Neural progenitor cell (in vitro differentiated cells): ENCODE measurements around the gene CFAP20. TPM values are rescaled to one million over a fixed set of nuclear protein-coding genes. Genes with fewer than 3 reads are reported as not detected.

Experiments
- DNase-seq: peaks from one replicate; pipeline ENCODE4 v3.0.0-alpha.2; 2016; ENCODE audit warnings: low spot score
- H2AFZ ChIP-seq: fragments of 200-600 bp; sonication (generic); replicated peaks from 2 replicates; pipeline ENCODE4 v1.6.1; 2016; ENCODE audit warnings: antibody characterized with exemption
- H3F3A ChIP-seq: fragments of 200-600 bp; sonication (generic); 2 replicates; pipeline ENCODE4 v1.6.1; 2016; ENCODE audit warnings: antibody characterized with exemption, low read depth
- H3K27ac ChIP-seq: fragments of 200-600 bp; sonication (generic); 2 replicates; pipeline ENCODE4 v1.5.1; 2016; ENCODE audit warnings: mild to moderate bottlenecking
- H3K27me3 ChIP-seq: fragments of 200-600 bp; sonication (generic); 2 replicates; pipeline ENCODE4 v1.6.1; 2016; ENCODE audit warnings: mild to moderate bottlenecking, moderate library complexity
- H3K36me3 ChIP-seq: fragments of 200-600 bp; sonication (generic); 2 replicates; pipeline ENCODE4 v1.5.1; 2016
- H3K4me1 ChIP-seq: fragments of 200-600 bp; sonication (generic); 2 replicates; pipeline ENCODE4 v1.6.1; 2016; ENCODE audit warnings: mixed run types
- H3K4me2 ChIP-seq: fragments of 200-600 bp; sonication (generic); 2 replicates; pipeline ENCODE4 v1.6.1; 2016
- H3K4me3 ChIP-seq: fragments of 200-600 bp; sonication (generic); 2 replicates; pipeline ENCODE4 v1.5.1; 2016
- H3K79me2 ChIP-seq: fragments of 200-600 bp; sonication (generic); 2 replicates; pipeline ENCODE4 v1.6.1; 2016; ENCODE audit warnings: low read depth
- H3K9ac ChIP-seq: fragments of 200-600 bp; sonication (generic); 2 replicates; pipeline ENCODE4 v1.6.1; 2016
- H3K9me3 ChIP-seq: fragments of 200-600 bp; sonication (generic); 2 replicates; pipeline ENCODE4 v1.5.1; 2016; ENCODE audit warnings: low read depth
- H4K20me1 ChIP-seq: fragments of 200-600 bp; sonication (generic); 2 replicates; pipeline ENCODE4 v1.6.1; 2016; ENCODE audit warnings: low read depth
- H3K27ac Mint-ChIP-seq: 3 replicates; pipeline ENCODE4 v1.8.0; 2021; ENCODE audit warnings: mixed read lengths
- H3K27me3 Mint-ChIP-seq: 2 replicates; pipeline ENCODE4 v1.8.0; 2022; ENCODE audit warnings: low read depth, mild to moderate bottlenecking, inconsistent platforms, moderate library complexity, mixed read lengths; ENCODE audit not compliant: insufficient read depth
- H3K36me3 Mint-ChIP-seq: 3 replicates; pipeline ENCODE4 v1.8.0; 2021; ENCODE audit warnings: mixed read lengths
- H3K4me1 Mint-ChIP-seq: 3 replicates; pipeline ENCODE4 v1.8.0; 2021; ENCODE audit warnings: mixed read lengths
- H3K4me3 Mint-ChIP-seq: 3 replicates; pipeline ENCODE4 v1.8.0; 2021; ENCODE audit warnings: mild to moderate bottlenecking, moderate library complexity, mixed read lengths
- H3K9me3 Mint-ChIP-seq: 3 replicates; pipeline ENCODE4 v1.8.0; 2020; ENCODE audit warnings: mixed read lengths
- EZH2 ChIP-seq: fragments of 200-600 bp; sonication (generic); IDR thresholded peaks from 2 replicates; pipeline ENCODE4 v1.6.1; 2017; ENCODE audit warnings: antibody characterized with exemption, mild to moderate bottlenecking, moderate library complexity
- EZH2phosphoT487 ChIP-seq: fragments of 200-600 bp; sonication (generic); IDR thresholded peaks from 2 replicates; pipeline ENCODE4 v1.6.1; 2017; ENCODE audit warnings: antibody characterized with exemption
- total RNA-seq: library from RNA; depleted of rRNA; stranded (reverse); fragments of >200 nt; gene quantifications from 2 replicates; pipeline ENCODE4 v1.2.3, GENCODE V29; 2015; ENCODE audit warnings: low replicate concordance
- TF ChIP-seq, protein P1 (sequence below): fragments of 200-600 bp; sonication (generic); IDR thresholded peaks from 2 replicates; pipeline ENCODE4 v1.5.1; 2017; ENCODE audit warnings: antibody characterized with exemption, mild to moderate bottlenecking

The CFAP20 gene
- total RNA-seq, 1 donor from 2014 or later: 93.8 TPM

DNA sequence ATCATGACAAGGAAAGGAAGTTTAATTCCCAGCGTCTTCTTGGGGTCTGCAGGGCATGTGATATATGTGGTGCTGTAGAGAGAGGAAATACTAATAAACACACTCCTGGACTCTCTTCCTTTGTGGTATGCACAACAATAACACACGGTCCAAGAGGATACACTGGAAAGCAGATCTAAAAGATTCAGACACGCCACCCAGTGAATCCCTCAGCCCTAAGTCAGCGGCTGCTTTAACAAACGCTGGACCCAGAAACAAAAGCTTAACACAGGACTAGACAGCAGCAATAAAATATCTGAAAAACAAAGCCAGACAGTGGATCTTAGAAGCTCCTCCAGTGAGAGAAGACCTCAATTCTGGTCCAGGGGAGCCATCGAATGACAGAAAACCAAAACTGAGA, 13.1 kb downstream of the CFAP20 start:
- H3K27ac ChIP-seq: no peak overlapping the region
- peaks cover 15% of the 10 kb centered on the region for H3K4me1 ChIP-seq
- Mint-ChIP-seq H3K27me3 (peaks cover 3% of the 10 kb centered on the region), H3K27ac (no peak overlapping the region), H3K4me3 (no peak overlapping the region), H3K9me3 (no peaks in the 10 kb centered on the region), H3K4me1 (peaks cover 21% of the 10 kb centered on the region), H3K36me3 (peaks cover 34% of the 10 kb centered on the region)
- no peak overlapping the region for H3K9ac ChIP-seq
- H3K79me2 ChIP-seq: peaks cover 50% of the 10 kb centered on the region
- H3F3A ChIP-seq: peaks cover 12% of the 10 kb centered on the region
- H2AFZ ChIP-seq: no peak overlapping the region
- no peak overlapping the region for H3K4me3 ChIP-seq
- TF ChIP-seq, protein P1, sequence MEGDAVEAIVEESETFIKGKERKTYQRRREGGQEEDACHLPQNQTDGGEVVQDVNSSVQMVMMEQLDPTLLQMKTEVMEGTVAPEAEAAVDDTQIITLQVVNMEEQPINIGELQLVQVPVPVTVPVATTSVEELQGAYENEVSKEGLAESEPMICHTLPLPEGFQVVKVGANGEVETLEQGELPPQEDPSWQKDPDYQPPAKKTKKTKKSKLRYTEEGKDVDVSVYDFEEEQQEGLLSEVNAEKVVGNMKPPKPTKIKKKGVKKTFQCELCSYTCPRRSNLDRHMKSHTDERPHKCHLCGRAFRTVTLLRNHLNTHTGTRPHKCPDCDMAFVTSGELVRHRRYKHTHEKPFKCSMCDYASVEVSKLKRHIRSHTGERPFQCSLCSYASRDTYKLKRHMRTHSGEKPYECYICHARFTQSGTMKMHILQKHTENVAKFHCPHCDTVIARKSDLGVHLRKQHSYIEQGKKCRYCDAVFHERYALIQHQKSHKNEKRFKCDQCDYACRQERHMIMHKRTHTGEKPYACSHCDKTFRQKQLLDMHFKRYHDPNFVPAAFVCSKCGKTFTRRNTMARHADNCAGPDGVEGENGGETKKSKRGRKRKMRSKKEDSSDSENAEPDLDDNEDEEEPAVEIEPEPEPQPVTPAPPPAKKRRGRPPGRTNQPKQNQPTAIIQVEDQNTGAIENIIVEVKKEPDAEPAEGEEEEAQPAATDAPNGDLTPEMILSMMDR: no peak
- TF ChIP-seq EZH2 (no peak), EZH2phosphoT487 (no peak)
- no peaks in the 10 kb centered on the region for H3K9me3 ChIP-seq
- H3K4me2 ChIP-seq: no peak overlapping the region
- peaks cover 55% of the 10 kb centered on the region for H4K20me1 ChIP-seq
- H3K27me3 ChIP-seq: no peaks in the 10 kb centered on the region
- DNase-seq: no peak
- peaks cover 5% of the 10 kb centered on the region for H3K36me3 ChIP-seq

DNA sequence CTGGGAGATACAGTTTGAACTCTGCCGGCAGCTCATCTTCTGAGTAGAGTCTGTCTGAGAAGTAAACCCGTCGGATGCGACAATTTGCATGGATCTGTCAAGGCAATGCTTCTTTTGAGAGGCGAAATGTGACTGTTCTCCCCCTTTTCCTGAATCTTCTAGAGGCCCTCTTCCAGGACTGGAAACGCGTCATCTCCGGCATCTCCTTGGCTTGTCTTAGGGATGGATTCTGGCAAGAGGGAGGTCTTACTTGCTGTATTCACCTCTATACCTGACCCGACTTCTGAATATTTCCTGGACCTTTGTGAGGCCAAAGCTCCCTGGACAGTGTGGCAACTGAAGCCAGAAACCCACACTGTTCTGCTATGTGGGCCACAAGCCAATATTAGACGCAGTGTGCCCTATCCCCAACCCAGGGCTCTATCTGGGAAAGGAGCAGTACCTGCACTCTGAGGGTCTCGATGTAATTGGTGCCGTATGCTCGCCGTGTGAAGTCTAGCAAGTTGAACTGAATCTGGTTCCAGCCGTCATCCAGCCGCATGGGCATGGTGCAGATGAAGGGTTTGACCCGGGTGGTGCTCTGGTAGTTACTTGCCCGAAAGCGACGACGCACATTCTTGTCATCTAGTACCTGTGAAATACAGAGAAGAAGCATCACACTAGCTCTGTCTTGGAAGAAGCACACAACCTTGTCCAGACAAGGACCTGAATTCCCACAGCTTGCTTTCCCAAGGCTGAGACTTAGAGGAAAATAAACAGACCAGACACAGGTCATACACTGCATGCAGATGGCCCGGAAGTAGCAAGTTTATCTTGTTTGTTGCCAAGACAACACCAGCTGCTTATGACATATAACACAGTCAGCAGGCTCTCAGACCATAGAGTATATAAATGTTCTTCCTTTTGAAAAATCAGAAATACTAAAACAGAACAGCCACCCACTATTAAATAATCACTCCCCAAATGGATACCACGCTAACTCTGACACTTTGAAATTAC, 14.1 kb downstream of the CFAP20 start:
- Histone ChIP-seq H2AFZ (no peak overlapping the region), H3F3A (peaks cover 18% of the 10 kb centered on the region), H3K27ac (no peak overlapping the region), H3K9me3 (no peaks in the 10 kb centered on the region), H3K36me3 (peaks cover 5% of the 10 kb centered on the region), H3K4me3 (no peak overlapping the region), H3K4me1 (peaks cover 14% of the 10 kb centered on the region), H4K20me1 (peaks cover 55% of the 10 kb centered on the region), H3K79me2 (peaks cover 40% of the 10 kb centered on the region), H3K4me2 (no peak overlapping the region), H3K9ac (no peak overlapping the region), H3K27me3 (no peaks in the 10 kb centered on the region)
- H3K27ac Mint-ChIP-seq: no peak overlapping the region
- no peak for DNase-seq
- H3K4me3 Mint-ChIP-seq: no peak overlapping the region
- TF ChIP-seq, protein P1: no peak
- peaks cover 21% of the 10 kb centered on the region for H3K4me1 Mint-ChIP-seq
- peaks cover 34% of the 10 kb centered on the region for H3K36me3 Mint-ChIP-seq
- H3K9me3 Mint-ChIP-seq: no peaks in the 10 kb centered on the region
- H3K27me3 Mint-ChIP-seq: peaks cover 8% of the 10 kb centered on the region

DNA sequence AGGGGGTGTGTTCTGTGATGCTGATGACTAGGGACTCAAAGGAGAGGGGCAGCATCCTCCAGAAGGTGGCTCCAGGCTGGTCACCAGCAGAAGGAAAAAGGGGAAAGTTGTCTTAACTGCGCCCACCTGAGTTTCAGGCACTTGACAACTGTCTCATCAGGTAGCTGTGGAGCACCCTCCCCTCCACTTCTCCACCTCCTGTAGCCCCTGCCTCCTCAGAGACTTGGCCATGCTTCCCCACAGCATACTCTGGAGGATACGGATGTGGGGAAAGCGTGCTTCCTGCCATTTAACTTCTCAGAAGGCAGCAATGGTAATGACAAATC, 17.9 kb downstream of the CFAP20 start:
- DNase-seq: no peak
- H3K36me3 ChIP-seq: peaks cover 5% of the 10 kb centered on the region
- Mint-ChIP-seq H3K36me3 (peaks cover 30% of the 10 kb centered on the region), H3K9me3 (no peaks in the 10 kb centered on the region), H3K4me3 (no peak overlapping the region), H3K27me3 (peaks cover 8% of the 10 kb centered on the region), H3K4me1 (peaks cover 35% of the 10 kb centered on the region), H3K27ac (no peak overlapping the region)
- no peak overlapping the region for H3K27ac ChIP-seq
- H4K20me1 ChIP-seq: peaks cover 17% of the 10 kb centered on the region
- H3K9ac ChIP-seq: no peak overlapping the region
- peaks cover 18% of the 10 kb centered on the region for H3F3A ChIP-seq
- H3K4me1 ChIP-seq: peaks cover 9% of the 10 kb centered on the region
- H3K4me2 ChIP-seq: no peak overlapping the region
- peaks cover 2% of the 10 kb centered on the region for H3K79me2 ChIP-seq
- no peak overlapping the region for H3K4me3 ChIP-seq
- no peak overlapping the region for H2AFZ ChIP-seq
- TF ChIP-seq EZH2phosphoT487 (no peak), EZH2 (no peak)
- TF ChIP-seq, protein P1: no peak
- no peaks in the 10 kb centered on the region for H3K27me3 ChIP-seq
- no peaks in the 10 kb centered on the region for H3K9me3 ChIP-seq
